GF-D8 (cell line): Measurements from ENCODE around the gene PEX7.
"Not testable (repeated sequence)": the region's sequence is repeated elsewhere in the genome, so short reads cannot be mapped to it uniquely, and the experiment has no call there.

ENCODE experiments used
- DNase-seq: peaks from one replicate; lab custom pipeline; 2025; lab: John Stamatoyannopoulos, UW

The PEX7 gene

GRCh38 chr6:136950436-136951126 lies 128.2 kb downstream of the PEX7 start:
- no peak for DNase-seq

GRCh38 chr6:136952714-136953260 lies 130.4 kb downstream of the PEX7 start:
- DNase-seq, result no peak

- no peak for DNase-seq
Observed at GRCh38 chr6:136955123-136955522, 132.7 kb downstream of the PEX7 start.

- no peak for DNase-seq
Observed at GRCh38 chr6:136956590-136957544, 134.5 kb downstream of the PEX7 start.

GRCh38 chr6:136958168-136958567 lies 135.8 kb downstream of the PEX7 start:
- no peak for DNase-seq

- DNase-seq, result no peak
Observed at GRCh38 chr6:136959471-136959891, 137.1 kb downstream of the PEX7 start.

- DNase-seq, result not testable (repeated sequence)
Observed at GRCh38 chr6:136959935-136960334, 137.5 kb downstream of the PEX7 start.

- no peak for DNase-seq
Observed at GRCh38 chr6:136960781-136961180, 138.4 kb downstream of the PEX7 start.

GRCh38 chr6:136961848-136962247 lies 139.5 kb downstream of the PEX7 start:
- no peak for DNase-seq

- DNase-seq, result peak; percentile 13
Observed at GRCh38 chr6:136962661-136963060, 140.3 kb downstream of the PEX7 start.

- no peak for DNase-seq
Observed at GRCh38 chr6:136963259-136963658, 140.9 kb downstream of the PEX7 start.
